Forelimb muscle (tissue), 1 donor: Measurements from ENCODE around the gene NHSL2. TPM values are rescaled to one million over a fixed set of nuclear protein-coding genes. Genes with fewer than 3 reads are reported as not detected.

Source experiments
- DNase-seq: peaks from one replicate; pipeline ENCODE4 v3.0.0-alpha.2; 2013; ENCODE audit warnings: low read depth
- polyA plus RNA-seq: library from polyadenylated mRNA; unstranded; fragments of 120-200 nt; gene quantifications from one replicate; pipeline ENCODE4 v1.2.1, GENCODE V29; 2013; ENCODE audit not compliant: insufficient read length

Gene NHSL2
- polyA plus RNA-seq, 1 donor: 6.7 TPM

- no peak for DNase-seq
Observed at GRCh38 chrX:71990518-71990917, 79.9 kb downstream of the NHSL2 start.

- no peak for DNase-seq
Observed at GRCh38 chrX:71991164-71991563, 80.5 kb downstream of the NHSL2 start.

- no peak for DNase-seq
Observed at GRCh38 chrX:71992711-71993110, 82.1 kb downstream of the NHSL2 start.

- no peak for DNase-seq
Observed at GRCh38 chrX:71993371-71993770, 82.7 kb downstream of the NHSL2 start.

- no peak for DNase-seq
Observed at GRCh38 chrX:71994601-71995000, 84.0 kb downstream of the NHSL2 start.

- no peak for DNase-seq
Observed at GRCh38 chrX:71995122-71995521, 84.5 kb downstream of the NHSL2 start.

GRCh38 chrX:71996136-71996535 lies 85.5 kb downstream of the NHSL2 start:
- no peak for DNase-seq

GRCh38 chrX:71996826-71997225 lies 86.2 kb downstream of the NHSL2 start:
- DNase-seq: no peak

- no peak for DNase-seq
Observed at GRCh38 chrX:71997320-71997719, 86.7 kb downstream of the NHSL2 start.

GRCh38 chrX:71998836-71999509 lies 88.3 kb downstream of the NHSL2 start:
- no peak for DNase-seq

- DNase-seq: no peak
Observed at GRCh38 chrX:71999535-71999934, 88.9 kb downstream of the NHSL2 start.

GRCh38 chrX:72001471-72001870 lies 90.8 kb downstream of the NHSL2 start:
- no peak for DNase-seq

- DNase-seq: no peak
Observed at GRCh38 chrX:72001906-72002305, 91.3 kb downstream of the NHSL2 start.

- no peak for DNase-seq
Observed at GRCh38 chrX:72002875-72003274, 92.2 kb downstream of the NHSL2 start.

- DNase-seq: no peak
Observed at GRCh38 chrX:72003811-72004750, 93.4 kb downstream of the NHSL2 start.

GRCh38 chrX:72005046-72005445 lies 94.4 kb downstream of the NHSL2 start:
- DNase-seq: no peak

- DNase-seq: no peak
Observed at GRCh38 chrX:72006461-72006860, 95.8 kb downstream of the NHSL2 start.

- no peak for DNase-seq
Observed at GRCh38 chrX:72009731-72010130, 99.1 kb downstream of the NHSL2 start.

- DNase-seq: no peak
Observed at GRCh38 chrX:72011734-72012133, 101.1 kb downstream of the NHSL2 start.

- no peak for DNase-seq
Observed at GRCh38 chrX:72015383-72015782, 104.7 kb downstream of the NHSL2 start.

GRCh38 chrX:72016881-72017783 lies 106.5 kb downstream of the NHSL2 start:
- DNase-seq: no peak
